ENCODE measurements around the gene FOXL3.

FOXL3 gene

DNA sequence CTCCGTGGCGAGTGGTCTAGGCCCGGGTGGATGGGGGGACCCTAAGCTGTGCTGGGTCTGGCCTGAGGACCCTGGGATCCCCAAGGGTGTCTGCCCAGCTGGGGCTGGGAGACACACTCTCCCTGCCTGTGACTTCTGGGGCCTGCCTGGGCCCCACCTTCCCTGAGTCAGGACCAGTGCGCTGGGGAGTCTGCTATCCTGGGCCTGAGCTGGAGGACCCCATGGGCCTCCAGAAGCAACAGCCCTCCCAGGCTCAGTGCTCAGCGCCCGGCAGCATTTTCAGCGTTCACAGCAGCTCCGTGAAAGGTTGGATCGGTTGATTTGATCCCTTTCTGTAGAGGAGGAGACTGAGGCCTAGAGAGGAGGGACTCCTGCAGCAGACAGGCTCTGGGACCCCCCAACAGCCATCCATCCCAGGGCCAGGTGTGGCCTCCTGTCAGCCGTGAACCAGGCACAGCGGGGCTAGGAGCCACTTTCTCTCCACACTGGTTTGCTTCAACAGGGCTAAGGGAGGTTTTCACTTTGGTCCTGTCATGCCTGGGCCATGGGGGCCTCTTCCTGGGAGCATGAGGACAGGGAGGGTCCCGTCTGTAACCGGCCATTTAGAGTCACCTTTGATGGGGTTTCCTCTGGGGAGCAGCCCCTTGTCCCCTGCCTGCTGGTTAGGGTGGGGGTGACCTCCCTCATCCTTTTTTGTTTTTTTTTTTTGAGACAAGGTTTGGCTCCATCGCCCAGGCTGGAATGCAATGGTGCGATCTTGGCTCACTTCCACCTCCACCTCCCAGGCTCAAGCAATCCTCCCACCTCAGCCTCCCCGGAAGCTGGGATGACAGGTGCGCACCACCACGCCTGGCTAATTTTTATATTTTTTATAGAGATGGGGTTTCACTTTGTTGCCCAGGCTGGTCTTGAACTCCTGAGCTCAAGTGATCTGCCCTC, 12.4 kb downstream of the FOXL3 start:
- ChIA-PET CTCF (interaction anchor here (0.7 kb wide), 1 partner anchor 21 kb away, joined by 3 read pairs; no protein-coding TSS in a partner anchor), POLR2A (no interaction called here)
- Histone ChIP-seq H3K9me3 (ENCODE audit: control insufficient read depth, insufficient read depth, low read depth, low read length) (no peaks in the 10 kb centered on the region), H3K36me3 (ENCODE audit: control insufficient read depth in 2 of 2, insufficient read depth in 1 of 2, low read length in 2 of 2) (no peaks in the 10 kb centered on the region), H3K4me3 (ENCODE audit: low read depth, low read length) (no peak overlapping the region), H3K27ac (ENCODE audit: extremely low read depth, low read depth, low read length) (no peak overlapping the region), H3K4me1 (ENCODE audit: control insufficient read depth, insufficient read depth, low read length) (no peaks in the 10 kb centered on the region)
- no peak for TF ChIP-seq MYNN (tag by site-specific recombination; IDR thresholded peaks at IDR 0.05; ENCODE audit: borderline replicate concordance)
- TF ChIP-seq ZNF596 (tag by site-specific recombination; IDR thresholded peaks at IDR 0.05): no peak
- TF ChIP-seq SALL2 (tag by site-specific recombination; IDR thresholded peaks at IDR 0.05; ENCODE audit: borderline replicate concordance): no peak
- no peak for TF ChIP-seq ZNF324 (tag by site-specific recombination; IDR thresholded peaks at IDR 0.05)
- no peak for TF ChIP-seq ZNF621 (tag by site-specific recombination; IDR thresholded peaks at IDR 0.05)
- TF ChIP-seq ZNF37A (tag by site-specific recombination; IDR thresholded peaks at IDR 0.05): no peak
- no peak for TF ChIP-seq ZNF423 (tag by site-specific recombination; IDR thresholded peaks at IDR 0.05)
- TF ChIP-seq, protein P1, sequence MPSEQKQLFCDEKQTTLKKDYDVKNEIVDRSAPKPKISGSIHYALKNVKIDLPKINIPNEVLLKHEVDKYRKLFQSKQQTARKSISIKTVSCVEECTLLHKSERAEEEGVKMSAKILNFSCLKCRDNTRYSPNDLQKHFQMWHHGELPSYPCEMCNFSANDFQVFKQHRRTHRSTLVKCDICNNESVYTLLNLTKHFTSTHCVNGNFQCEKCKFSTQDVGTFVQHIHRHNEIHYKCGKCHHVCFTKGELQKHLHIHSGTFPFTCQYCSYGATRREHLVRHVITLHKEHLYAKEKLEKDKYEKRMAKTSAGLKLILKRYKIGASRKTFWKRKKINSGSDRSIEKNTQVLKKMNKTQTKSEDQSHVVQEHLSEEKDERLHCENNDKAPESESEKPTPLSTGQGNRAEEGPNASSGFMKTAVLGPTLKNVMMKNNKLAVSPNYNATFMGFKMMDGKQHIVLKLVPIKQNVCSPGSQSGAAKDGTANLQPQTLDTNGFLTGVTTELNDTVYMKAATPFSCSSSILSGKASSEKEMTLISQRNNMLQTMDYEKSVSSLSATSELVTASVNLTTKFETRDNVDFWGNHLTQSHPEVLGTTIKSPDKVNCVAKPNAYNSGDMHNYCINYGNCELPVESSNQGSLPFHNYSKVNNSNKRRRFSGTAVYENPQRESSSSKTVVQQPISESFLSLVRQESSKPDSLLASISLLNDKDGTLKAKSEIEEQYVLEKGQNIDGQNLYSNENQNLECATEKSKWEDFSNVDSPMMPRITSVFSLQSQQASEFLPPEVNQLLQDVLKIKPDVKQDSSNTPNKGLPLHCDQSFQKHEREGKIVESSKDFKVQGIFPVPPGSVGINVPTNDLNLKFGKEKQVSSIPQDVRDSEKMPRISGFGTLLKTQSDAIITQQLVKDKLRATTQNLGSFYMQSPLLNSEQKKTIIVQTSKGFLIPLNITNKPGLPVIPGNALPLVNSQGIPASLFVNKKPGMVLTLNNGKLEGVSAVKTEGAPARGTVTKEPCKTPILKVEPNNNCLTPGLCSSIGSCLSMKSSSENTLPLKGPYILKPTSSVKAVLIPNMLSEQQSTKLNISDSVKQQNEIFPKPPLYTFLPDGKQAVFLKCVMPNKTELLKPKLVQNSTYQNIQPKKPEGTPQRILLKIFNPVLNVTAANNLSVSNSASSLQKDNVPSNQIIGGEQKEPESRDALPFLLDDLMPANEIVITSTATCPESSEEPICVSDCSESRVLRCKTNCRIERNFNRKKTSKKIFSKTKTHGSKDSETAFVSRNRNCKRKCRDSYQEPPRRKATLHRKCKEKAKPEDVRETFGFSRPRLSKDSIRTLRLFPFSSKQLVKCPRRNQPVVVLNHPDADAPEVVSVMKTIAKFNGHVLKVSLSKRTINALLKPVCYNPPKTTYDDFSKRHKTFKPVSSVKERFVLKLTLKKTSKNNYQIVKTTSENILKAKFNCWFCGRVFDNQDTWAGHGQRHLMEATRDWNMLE (tag by site-specific recombination; conservative IDR thresholded peaks at IDR 0.05; ENCODE audit: low read depth): no peak
- TF ChIP-seq ZNF501 (tag by site-specific recombination; IDR thresholded peaks at IDR 0.05): no peak
- TF ChIP-seq ZNF792 (tag by site-specific recombination; IDR thresholded peaks at IDR 0.05): no peak
- no peak for TF ChIP-seq ZNF132 (tag by site-specific recombination; IDR thresholded peaks at IDR 0.05; ENCODE audit: borderline replicate concordance)
- no peak for TF ChIP-seq ZNF155 (tag by site-specific recombination; IDR thresholded peaks at IDR 0.05)
- no peak for TF ChIP-seq ZNF561 (tag by site-specific recombination; IDR thresholded peaks at IDR 0.05; ENCODE audit: borderline replicate concordance)
- TF ChIP-seq ZBTB21 (tag by site-specific recombination; IDR thresholded peaks at IDR 0.05): no peak
- TF ChIP-seq EGR2 (tag by site-specific recombination; IDR thresholded peaks at IDR 0.05; ENCODE audit: low read depth): no peak
- TF ChIP-seq ZNF24 (tag by site-specific recombination; IDR thresholded peaks at IDR 0.05): no peak
- TF ChIP-seq ZNF623 (tag by site-specific recombination; IDR thresholded peaks at IDR 0.05): no peak
- TF ChIP-seq, protein P2, sequence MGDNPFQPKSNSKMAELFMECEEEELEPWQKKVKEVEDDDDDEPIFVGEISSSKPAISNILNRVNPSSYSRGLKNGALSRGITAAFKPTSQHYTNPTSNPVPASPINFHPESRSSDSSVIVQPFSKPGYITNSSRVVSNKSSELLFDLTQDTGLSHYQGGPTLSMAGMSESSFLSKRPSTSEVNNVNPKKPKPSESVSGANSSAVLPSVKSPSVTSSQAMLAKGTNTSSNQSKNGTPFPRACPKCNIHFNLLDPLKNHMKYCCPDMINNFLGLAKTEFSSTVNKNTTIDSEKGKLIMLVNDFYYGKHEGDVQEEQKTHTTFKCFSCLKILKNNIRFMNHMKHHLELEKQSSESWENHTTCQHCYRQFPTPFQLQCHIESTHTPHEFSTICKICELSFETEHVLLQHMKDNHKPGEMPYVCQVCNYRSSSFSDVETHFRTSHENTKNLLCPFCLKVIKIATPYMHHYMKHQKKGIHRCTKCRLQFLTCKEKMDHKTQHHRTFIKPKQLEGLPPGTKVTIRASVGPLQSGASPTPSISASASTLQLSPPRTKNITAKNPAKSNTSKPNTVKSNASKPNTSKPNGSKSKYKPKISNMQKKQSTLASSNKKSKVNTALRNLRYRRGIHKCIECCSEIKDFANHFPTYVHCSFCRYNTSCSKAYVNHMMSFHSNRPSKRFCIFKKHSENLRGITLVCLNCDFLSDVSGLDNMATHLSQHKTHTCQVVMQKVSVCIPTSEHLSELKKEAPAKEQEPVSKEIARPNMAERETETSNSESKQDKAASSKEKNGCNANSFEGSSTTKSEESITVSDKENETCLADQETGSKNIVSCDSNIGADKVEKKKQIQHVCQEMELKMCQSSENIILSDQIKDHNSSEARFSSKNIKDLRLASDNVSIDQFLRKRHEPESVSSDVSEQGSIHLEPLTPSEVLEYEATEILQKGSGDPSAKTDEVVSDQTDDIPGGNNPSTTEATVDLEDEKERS (tag by site-specific recombination; IDR thresholded peaks at IDR 0.05): no peak
